Chondrocyte (in vitro differentiated cells): ENCODE measurements around the gene SPOCK3. TPM values are rescaled to one million over a fixed set of nuclear protein-coding genes. Genes with fewer than 3 reads are reported as not detected.
A peak's percentile ranks its signal among the peaks of the same experiment; 100 is the strongest.

ENCODE experiments used
- DNase-seq: peaks from one replicate; pipeline ENCODE4 v3.0.0; 2021; ENCODE audit warnings: mixed read lengths, low spot score
- H3K27ac Mint-ChIP-seq: one replicate; pipeline ENCODE4 v1.8.0; 2021; ENCODE audit warnings: mild to moderate bottlenecking, moderate library complexity, mixed read lengths; ENCODE audit not compliant: unreplicated experiment
- H3K27me3 Mint-ChIP-seq: 2 replicates; pipeline ENCODE4 v1.8.0; 2021; ENCODE audit warnings: low read depth, mixed read lengths
- H3K36me3 Mint-ChIP-seq: 2 replicates; pipeline ENCODE4 v1.8.0; 2021; ENCODE audit warnings: low read depth, mixed read lengths
- H3K4me1 Mint-ChIP-seq: 2 replicates; pipeline ENCODE4 v1.8.0; 2021; ENCODE audit warnings: low read depth, mild to moderate bottlenecking, mixed read lengths
- H3K4me3 Mint-ChIP-seq: one replicate; pipeline ENCODE4 v1.8.0; 2021; ENCODE audit warnings: mild to moderate bottlenecking, moderate library complexity, mixed read lengths; ENCODE audit not compliant: unreplicated experiment
- H3K9me3 Mint-ChIP-seq: 2 replicates; pipeline ENCODE4 v1.8.0; 2021; ENCODE audit warnings: low read depth, mixed read lengths
- CTCF ChIP-seq: fragments of 200-600 bp; sonication (generic); IDR thresholded peaks from 2 replicates; pipeline ENCODE4 v1.5.0; 2021; ENCODE audit warnings: antibody characterized with exemption, mild to moderate bottlenecking, moderate library complexity
- total RNA-seq: library from RNA; stranded (reverse); gene quantifications from 3 replicates; pipeline ENCODE4 v1.2.1, GENCODE V29; 2021

Gene SPOCK3
- total RNA-seq, 1 donor from 2014 or later, result not detected

GRCh38 chr4:167025670-167026069, 208.6 kb downstream of the SPOCK3 start:
- Mint-ChIP-seq H3K27me3 (peaks cover 19% of the 10 kb centered on the region), H3K27ac (no peak overlapping the region), H3K36me3 (no peaks in the 10 kb centered on the region), H3K9me3 (no peaks in the 10 kb centered on the region), H3K4me3 (no peak overlapping the region), H3K4me1 (no peaks in the 10 kb centered on the region)
- DNase-seq, result no peak
- no peak for TF ChIP-seq CTCF

- Mint-ChIP-seq H3K27me3 (peaks cover 29% of the 10 kb centered on the region), H3K27ac (no peak overlapping the region), H3K36me3 (no peaks in the 10 kb centered on the region), H3K4me1 (no peaks in the 10 kb centered on the region), H3K4me3 (no peak overlapping the region), H3K9me3 (no peaks in the 10 kb centered on the region)
- no peak for TF ChIP-seq CTCF
- DNase-seq, result no peak
These were observed 210.8 kb downstream of the SPOCK3 start for GRCh38 chr4:167023364-167023925.

- Mint-ChIP-seq H3K4me1 (no peaks in the 10 kb centered on the region), H3K27me3 (peaks cover 32% of the 10 kb centered on the region), H3K27ac (no peak overlapping the region), H3K9me3 (no peaks in the 10 kb centered on the region), H3K4me3 (no peak overlapping the region), H3K36me3 (no peaks in the 10 kb centered on the region)
- DNase-seq, result no peak
- peak; percentile 97 for TF ChIP-seq CTCF
These were observed 212.6 kb downstream of the SPOCK3 start for GRCh38 chr4:167021545-167022155.

- H3K27me3 Mint-ChIP-seq, result peaks cover 32% of the 10 kb centered on the region
- TF ChIP-seq CTCF, result no peak
- H3K4me3 Mint-ChIP-seq, result no peak overlapping the region
- DNase-seq, result no peak
- H3K27ac Mint-ChIP-seq, result no peak overlapping the region
- no peaks in the 10 kb centered on the region for H3K4me1 Mint-ChIP-seq
- H3K36me3 Mint-ChIP-seq, result no peaks in the 10 kb centered on the region
- H3K9me3 Mint-ChIP-seq, result no peaks in the 10 kb centered on the region
These were observed 213.9 kb downstream of the SPOCK3 start for GRCh38 chr4:167020410-167020809.

- no peaks in the 10 kb centered on the region for H3K4me1 Mint-ChIP-seq
- no peaks in the 10 kb centered on the region for H3K9me3 Mint-ChIP-seq
- H3K4me3 Mint-ChIP-seq, result no peak overlapping the region
- no peak for TF ChIP-seq CTCF
- peaks cover 28% of the 10 kb centered on the region for H3K27me3 Mint-ChIP-seq
- no peaks in the 10 kb centered on the region for H3K36me3 Mint-ChIP-seq
- H3K27ac Mint-ChIP-seq, result no peak overlapping the region
- DNase-seq, result no peak
These were observed 219.3 kb downstream of the SPOCK3 start for GRCh38 chr4:167014944-167015343.
